MM.1S (cell line): ENCODE data around the gene SPTSSB.

Experiments
- CTCF ChIP-seq: fragments of 300-600 bp; sonication (generic); IDR thresholded peaks from 2 replicates; pipeline ENCODE4 v1.5.1; 2016; ENCODE audit warnings: antibody characterized with exemption, low read length, mixed read lengths
- EZH2 ChIP-seq: fragments of 300-600 bp; sonication (generic); optimal IDR thresholded peaks from 2 replicates; pipeline ENCODE3; 2017; ENCODE audit warnings: low read depth, mild to moderate bottlenecking, antibody characterized with exemption, low read length, mixed read lengths

- TF ChIP-seq CTCF (no peak), EZH2 (no peak)
Observed at GRCh38 chr3:161388855-161389254, 17.5 kb upstream of the SPTSSB start.
